ENCODE measurements around the gene TOX3.

DNA sequence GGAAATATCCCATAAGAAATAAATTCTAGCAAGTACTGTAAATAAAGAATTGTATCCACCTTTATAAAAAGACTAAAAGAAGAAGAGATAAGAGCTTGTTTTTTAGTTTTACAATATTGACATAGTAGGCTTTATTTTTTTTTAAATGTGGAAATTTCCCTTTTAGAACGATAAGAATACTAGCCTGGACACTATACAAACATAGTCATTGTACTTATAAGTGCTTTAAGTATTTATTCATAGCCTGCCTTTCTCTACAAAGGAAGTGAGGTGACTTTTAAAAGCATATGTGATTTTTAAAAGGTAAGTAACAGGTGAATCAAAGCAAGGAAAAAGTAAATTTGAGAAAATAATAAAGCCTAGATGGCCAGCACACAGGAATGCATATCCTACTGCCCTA, 17.7 kb downstream of the TOX3 start:
- TF ChIP-seq TCF4 (CRISPR knock-in tag; IDR thresholded peaks at IDR 0.05; ENCODE audit: borderline replicate concordance): no peak
- no peak for TF ChIP-seq ZNF8 (CRISPR knock-in tag; IDR thresholded peaks at IDR 0.05)
- TF ChIP-seq CREB5 (CRISPR knock-in tag; IDR thresholded peaks at IDR 0.05; ENCODE audit: low read depth): no peak
- no peak for TF ChIP-seq POU6F1 (CRISPR knock-in tag; IDR thresholded peaks at IDR 0.05; ENCODE audit: borderline replicate concordance, low read depth)
- TF ChIP-seq, protein P1, sequence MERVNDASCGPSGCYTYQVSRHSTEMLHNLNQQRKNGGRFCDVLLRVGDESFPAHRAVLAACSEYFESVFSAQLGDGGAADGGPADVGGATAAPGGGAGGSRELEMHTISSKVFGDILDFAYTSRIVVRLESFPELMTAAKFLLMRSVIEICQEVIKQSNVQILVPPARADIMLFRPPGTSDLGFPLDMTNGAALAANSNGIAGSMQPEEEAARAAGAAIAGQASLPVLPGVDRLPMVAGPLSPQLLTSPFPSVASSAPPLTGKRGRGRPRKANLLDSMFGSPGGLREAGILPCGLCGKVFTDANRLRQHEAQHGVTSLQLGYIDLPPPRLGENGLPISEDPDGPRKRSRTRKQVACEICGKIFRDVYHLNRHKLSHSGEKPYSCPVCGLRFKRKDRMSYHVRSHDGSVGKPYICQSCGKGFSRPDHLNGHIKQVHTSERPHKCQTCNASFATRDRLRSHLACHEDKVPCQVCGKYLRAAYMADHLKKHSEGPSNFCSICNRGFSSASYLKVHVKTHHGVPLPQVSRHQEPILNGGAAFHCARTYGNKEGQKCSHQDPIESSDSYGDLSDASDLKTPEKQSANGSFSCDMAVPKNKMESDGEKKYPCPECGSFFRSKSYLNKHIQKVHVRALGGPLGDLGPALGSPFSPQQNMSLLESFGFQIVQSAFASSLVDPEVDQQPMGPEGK (CRISPR knock-in tag; IDR thresholded peaks at IDR 0.05; ENCODE audit: borderline replicate concordance): no peak
- no peak for TF ChIP-seq TOX (CRISPR knock-in tag; IDR thresholded peaks at IDR 0.05; ENCODE audit: borderline replicate concordance)
- TF ChIP-seq TSHZ2 (CRISPR knock-in tag; IDR thresholded peaks at IDR 0.05): no peak
- TF ChIP-seq BACH2 (CRISPR knock-in tag; IDR thresholded peaks at IDR 0.05; ENCODE audit: borderline replicate concordance): no peak
- no peak for TF ChIP-seq ZFP30 (CRISPR knock-in tag; IDR thresholded peaks at IDR 0.05)
- TF ChIP-seq RARB (CRISPR knock-in tag; IDR thresholded peaks at IDR 0.05): no peak
- TF ChIP-seq, protein P2, sequence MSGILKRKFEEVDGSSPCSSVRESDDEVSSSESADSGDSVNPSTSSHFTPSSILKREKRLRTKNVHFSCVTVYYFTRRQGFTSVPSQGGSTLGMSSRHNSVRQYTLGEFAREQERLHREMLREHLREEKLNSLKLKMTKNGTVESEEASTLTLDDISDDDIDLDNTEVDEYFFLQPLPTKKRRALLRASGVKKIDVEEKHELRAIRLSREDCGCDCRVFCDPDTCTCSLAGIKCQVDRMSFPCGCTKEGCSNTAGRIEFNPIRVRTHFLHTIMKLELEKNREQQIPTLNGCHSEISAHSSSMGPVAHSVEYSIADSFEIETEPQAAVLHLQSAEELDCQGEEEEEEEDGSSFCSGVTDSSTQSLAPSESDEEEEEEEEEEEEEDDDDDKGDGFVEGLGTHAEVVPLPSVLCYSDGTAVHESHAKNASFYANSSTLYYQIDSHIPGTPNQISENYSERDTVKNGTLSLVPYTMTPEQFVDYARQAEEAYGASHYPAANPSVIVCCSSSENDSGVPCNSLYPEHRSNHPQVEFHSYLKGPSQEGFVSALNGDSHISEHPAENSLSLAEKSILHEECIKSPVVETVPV (CRISPR knock-in tag; IDR thresholded peaks at IDR 0.05): no peak
